ENCODE data around the gene EPHB1. TPM values are rescaled to one million over a fixed set of nuclear protein-coding genes. Genes with fewer than 3 reads are reported as not detected.
A peak's percentile ranks its signal among the peaks of the same experiment; 100 is the strongest.
"Not testable (repeated sequence)": the region's sequence is repeated elsewhere in the genome, so short reads cannot be mapped to it uniquely, and the experiment has no call there.

The EPHB1 gene
- total RNA-seq, 2 donors from 2014 or later = 0.59 to 0.62 TPM

DNA sequence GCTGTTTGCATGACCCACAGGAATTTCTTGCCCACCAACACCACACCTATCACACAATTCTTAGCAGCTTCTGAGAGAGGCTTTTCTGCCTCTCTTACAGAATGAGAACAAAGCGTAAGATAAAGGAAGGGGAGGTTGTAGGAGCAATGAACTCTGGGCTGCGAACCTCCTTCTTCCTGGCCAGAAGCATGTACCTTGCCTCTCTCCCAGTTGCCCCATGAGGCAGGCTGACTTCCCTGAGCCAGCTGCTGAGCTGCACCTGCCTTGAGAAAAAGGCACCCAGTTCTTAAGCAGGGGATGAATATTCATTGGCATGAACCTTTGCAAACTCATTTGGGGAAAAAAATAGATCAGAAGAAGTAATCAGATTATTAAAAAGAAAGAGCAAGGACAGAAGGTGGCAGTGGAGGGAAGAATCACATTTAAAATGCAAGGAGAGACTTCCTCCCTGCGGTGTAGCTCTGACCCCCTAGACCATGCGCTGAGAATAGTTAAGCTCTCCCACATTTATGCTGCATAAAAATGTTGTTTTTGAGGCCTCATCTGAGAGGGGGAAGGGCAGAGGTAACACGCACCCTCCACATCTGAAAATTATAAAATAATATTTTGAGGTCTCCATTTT lies 304.8 kb downstream of the EPHB1 start:
- H3K4me1 Mint-ChIP-seq (ENCODE audit: low read depth in 2 of 2) = no peaks in the 10 kb centered on the region
- H3K36me3 Mint-ChIP-seq = no peaks in the 10 kb centered on the region
- no peak overlapping the region for H3K4me3 Mint-ChIP-seq
- ATAC-seq = no peak
- DNase-seq (ENCODE audit: low spot score) = no peak
- H3K27ac Mint-ChIP-seq = no peak overlapping the region
- H3K9me3 Mint-ChIP-seq = no peaks in the 10 kb centered on the region
- H3K27me3 Mint-ChIP-seq = peaks cover 0 to 2% of the 10 kb centered on the region in 2 donors

DNA sequence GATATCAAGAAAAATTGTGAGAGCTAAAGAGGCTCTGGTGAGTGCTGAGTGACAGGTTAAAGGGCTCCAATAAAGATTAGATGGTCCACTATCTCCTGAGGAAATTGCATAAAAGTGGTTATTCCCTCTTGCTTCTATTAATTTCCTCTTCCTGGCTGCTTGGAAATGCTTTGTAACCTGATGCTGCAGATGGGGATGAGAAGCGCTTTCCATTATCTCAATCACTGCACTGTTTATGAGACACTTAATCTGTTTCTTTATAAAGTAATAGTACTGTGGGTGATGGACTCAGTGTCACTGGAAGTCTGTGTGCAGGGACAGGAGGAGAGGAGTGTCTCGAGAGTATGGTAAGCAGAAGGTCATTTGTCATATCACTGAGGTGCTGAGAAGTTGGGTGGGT lies 305.3 kb downstream of the EPHB1 start:
- peaks cover 0 to 2% of the 10 kb centered on the region in 2 donors for H3K27me3 Mint-ChIP-seq
- no peaks in the 10 kb centered on the region for H3K4me1 Mint-ChIP-seq (ENCODE audit: low read depth in 2 of 2)
- ATAC-seq = peak in 1 of 2 donors; percentile 24
- DNase-seq (ENCODE audit: low spot score) = no peak
- no peaks in the 10 kb centered on the region for H3K36me3 Mint-ChIP-seq
- H3K9me3 Mint-ChIP-seq = no peaks in the 10 kb centered on the region
- H3K27ac Mint-ChIP-seq = no peak overlapping the region
- H3K4me3 Mint-ChIP-seq = no peak overlapping the region

DNA sequence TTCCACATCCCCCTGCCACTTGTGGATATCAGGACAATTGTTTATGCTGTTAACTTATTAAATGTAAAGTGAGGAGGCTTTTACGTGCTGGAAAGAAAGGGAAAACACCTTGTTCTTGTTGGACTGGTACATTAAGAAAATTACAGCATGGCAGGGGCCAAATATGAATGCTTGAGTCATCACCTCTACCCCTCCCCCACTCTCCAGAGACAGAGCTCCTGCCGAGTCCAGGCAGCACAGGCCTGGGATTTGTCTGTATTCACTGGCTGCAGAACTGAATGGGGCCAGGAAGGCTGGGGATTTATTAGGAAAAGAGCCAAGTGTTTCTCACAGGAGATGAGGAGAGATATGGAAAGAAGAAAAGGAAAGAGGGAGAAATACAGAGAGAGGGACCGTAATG lies 308.9 kb downstream of the EPHB1 start:
- no peaks in the 10 kb centered on the region for H3K4me1 Mint-ChIP-seq (ENCODE audit: low read depth in 2 of 2)
- no peak overlapping the region for H3K27ac Mint-ChIP-seq
- H3K27me3 Mint-ChIP-seq = peaks cover 0 to 2% of the 10 kb centered on the region in 2 donors
- no peak overlapping the region for H3K4me3 Mint-ChIP-seq
- DNase-seq (ENCODE audit: low spot score) (no peak), ATAC-seq (no peak)
- H3K9me3 Mint-ChIP-seq = no peaks in the 10 kb centered on the region
- no peaks in the 10 kb centered on the region for H3K36me3 Mint-ChIP-seq

DNA sequence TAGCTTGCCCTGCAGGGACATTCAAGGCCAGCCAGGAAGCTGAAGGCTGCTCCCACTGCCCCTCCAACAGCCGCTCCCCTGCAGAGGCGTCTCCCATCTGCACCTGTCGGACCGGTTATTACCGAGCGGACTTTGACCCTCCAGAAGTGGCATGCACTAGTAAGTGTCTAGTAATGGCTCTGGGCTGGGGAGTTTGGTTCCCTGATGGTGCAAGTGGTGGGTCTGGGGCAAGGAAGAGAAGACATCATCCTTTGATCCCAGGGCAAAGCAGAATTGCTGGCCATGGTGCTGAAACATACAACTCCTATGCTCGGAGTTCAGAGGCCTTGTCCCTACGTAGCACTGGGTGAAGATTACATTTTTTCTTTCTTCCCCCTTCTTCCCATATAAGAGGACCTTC lies 311.4 kb downstream of the EPHB1 start:
- ATAC-seq = no peak
- H3K27ac Mint-ChIP-seq = no peak overlapping the region
- no peaks in the 10 kb centered on the region for H3K4me1 Mint-ChIP-seq (ENCODE audit: low read depth in 2 of 2)
- no peak overlapping the region for H3K4me3 Mint-ChIP-seq
- DNase-seq (ENCODE audit: low spot score) = no peak
- no peaks in the 10 kb centered on the region for H3K9me3 Mint-ChIP-seq
- no peaks in the 10 kb centered on the region for H3K36me3 Mint-ChIP-seq
- H3K27me3 Mint-ChIP-seq = no peaks in the 10 kb centered on the region

DNA sequence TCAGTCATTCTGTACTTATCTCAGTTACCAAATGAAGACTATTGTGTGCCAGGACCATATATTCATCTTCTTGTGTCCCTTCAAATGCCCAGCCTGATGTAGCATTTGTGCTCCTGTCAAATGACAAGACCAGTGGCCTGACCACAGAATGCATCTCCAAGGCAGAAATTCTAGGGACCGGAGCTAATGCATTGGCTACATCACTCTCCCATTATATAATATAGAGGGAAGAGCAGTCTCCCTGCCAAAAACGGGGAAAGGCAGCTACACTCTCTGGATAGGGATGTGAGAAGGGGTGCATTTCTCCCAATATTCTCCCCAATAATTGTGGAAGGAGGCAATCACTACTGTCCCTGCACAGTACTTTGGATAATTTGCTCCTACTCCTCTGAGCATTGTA lies 312.0 kb downstream of the EPHB1 start:
- no peaks in the 10 kb centered on the region for H3K4me1 Mint-ChIP-seq (ENCODE audit: low read depth in 2 of 2)
- DNase-seq (ENCODE audit: low spot score) = no peak
- no peaks in the 10 kb centered on the region for H3K27me3 Mint-ChIP-seq
- H3K36me3 Mint-ChIP-seq = no peaks in the 10 kb centered on the region
- no peak overlapping the region for H3K27ac Mint-ChIP-seq
- no peak overlapping the region for H3K4me3 Mint-ChIP-seq
- no peak for ATAC-seq
- no peaks in the 10 kb centered on the region for H3K9me3 Mint-ChIP-seq

DNA sequence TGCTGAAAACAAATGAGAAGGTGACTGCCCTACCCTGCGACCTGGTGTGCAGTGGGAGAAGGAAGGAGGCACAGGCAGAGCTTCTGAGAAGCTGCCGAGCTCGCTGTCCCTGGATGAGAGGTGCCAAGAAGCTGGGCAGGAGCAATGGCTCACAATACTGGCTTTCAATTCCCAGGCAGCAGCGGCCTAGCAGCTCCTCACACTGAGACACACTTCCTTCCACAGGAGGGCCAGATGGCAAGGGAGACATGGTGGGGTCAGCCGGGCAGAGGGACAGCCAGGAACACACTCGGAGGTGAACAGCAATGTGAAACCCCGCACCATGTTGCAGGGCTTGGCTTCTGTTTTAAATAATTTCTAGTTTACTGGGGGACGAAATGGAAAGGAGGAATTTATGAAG lies 314.6 kb downstream of the EPHB1 start:
- no peak for ATAC-seq
- Mint-ChIP-seq H3K4me1 (ENCODE audit: low read depth in 2 of 2) (no peaks in the 10 kb centered on the region), H3K9me3 (no peaks in the 10 kb centered on the region)

DNA sequence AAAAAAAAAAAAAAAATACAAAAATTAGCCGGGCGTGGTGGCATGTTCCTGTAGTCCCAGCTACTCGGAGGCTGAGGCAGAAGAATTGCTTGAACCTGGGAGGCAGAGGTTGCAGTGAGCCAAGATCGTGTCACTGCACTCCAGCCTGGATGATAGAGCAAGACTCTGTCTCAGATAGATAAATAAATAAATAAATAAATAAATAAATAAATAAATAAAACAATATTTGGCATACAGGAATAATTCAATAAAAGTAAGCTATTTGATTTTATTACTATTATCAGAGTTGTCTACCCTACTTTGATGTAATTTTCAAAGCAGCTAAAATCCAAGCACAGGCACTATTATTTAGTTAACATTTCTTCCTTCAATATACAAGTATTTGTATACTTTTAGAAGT lies 319.5 kb downstream of the EPHB1 start:
- H3K36me3 Mint-ChIP-seq; H3K9me3 Mint-ChIP-seq; H3K27ac Mint-ChIP-seq; H3K27me3 Mint-ChIP-seq; H3K4me3 Mint-ChIP-seq; ATAC-seq; DNase-seq (ENCODE audit: low spot score); H3K4me1 Mint-ChIP-seq (ENCODE audit: low read depth in 2 of 2): not testable (repeated sequence)

More for the DNA sequence above, 314.6 kb downstream of the EPHB1 start:
- H3K27ac Mint-ChIP-seq = no peak overlapping the region
- H3K36me3 Mint-ChIP-seq = no peaks in the 10 kb centered on the region
- DNase-seq (ENCODE audit: low spot score) = no peak
- H3K4me3 Mint-ChIP-seq = no peak overlapping the region
- H3K27me3 Mint-ChIP-seq = no peaks in the 10 kb centered on the region

DNA sequence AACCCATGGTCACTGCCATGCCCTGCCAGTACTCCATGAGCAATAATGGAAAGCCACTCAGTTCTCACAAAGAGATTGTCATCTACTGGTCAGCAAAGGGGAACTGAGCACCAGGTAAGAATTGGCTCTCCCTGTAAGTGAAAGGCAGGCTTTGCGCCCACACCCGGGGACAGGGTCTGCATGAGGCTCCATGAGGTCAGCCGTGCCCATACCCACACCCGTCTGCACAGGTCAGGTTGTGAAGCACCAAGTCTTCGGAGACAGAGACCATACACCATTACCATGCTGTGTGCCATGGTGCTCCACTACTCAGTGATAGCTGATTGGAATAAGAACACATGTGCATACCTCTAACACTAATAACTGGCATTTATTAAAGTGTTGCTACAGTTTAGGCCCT lies 322.9 kb downstream of the EPHB1 start:
- H3K36me3 Mint-ChIP-seq = no peaks in the 10 kb centered on the region
- no peaks in the 10 kb centered on the region for H3K27me3 Mint-ChIP-seq
- H3K4me1 Mint-ChIP-seq (ENCODE audit: low read depth in 2 of 2) = no peaks in the 10 kb centered on the region
- peaks cover 7% of the 10 kb centered on the region for H3K9me3 Mint-ChIP-seq
- no peak overlapping the region for H3K27ac Mint-ChIP-seq
- ATAC-seq = peak; percentile 7 to 52
- H3K4me3 Mint-ChIP-seq = no peak overlapping the region
- no peak for DNase-seq (ENCODE audit: low spot score)

DNA sequence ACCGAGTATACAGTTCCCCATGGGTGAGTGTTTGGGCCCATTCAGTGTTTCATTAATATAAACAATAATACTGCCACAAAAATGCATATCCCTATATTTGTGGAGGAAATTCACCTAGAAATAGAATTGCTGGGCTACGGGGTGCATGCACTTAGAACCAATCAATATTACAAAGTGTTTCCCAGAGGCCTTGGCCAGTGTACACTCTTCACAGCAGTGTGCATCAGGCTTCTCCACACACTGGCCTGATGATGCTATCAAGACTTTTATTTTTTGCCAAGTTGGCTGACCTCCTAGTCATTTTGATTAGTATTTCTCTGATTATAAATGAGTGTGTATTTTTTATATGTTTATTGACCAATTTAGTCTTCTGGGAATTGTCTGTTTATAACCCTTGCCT lies 323.7 kb downstream of the EPHB1 start:
- Mint-ChIP-seq H3K9me3 (peaks cover 9% of the 10 kb centered on the region), H3K4me3 (no peak overlapping the region), H3K4me1 (ENCODE audit: low read depth in 2 of 2) (no peaks in the 10 kb centered on the region), H3K27ac (no peak overlapping the region), H3K36me3 (no peaks in the 10 kb centered on the region), H3K27me3 (no peaks in the 10 kb centered on the region)
- ATAC-seq (no peak), DNase-seq (ENCODE audit: low spot score) (no peak)

DNA sequence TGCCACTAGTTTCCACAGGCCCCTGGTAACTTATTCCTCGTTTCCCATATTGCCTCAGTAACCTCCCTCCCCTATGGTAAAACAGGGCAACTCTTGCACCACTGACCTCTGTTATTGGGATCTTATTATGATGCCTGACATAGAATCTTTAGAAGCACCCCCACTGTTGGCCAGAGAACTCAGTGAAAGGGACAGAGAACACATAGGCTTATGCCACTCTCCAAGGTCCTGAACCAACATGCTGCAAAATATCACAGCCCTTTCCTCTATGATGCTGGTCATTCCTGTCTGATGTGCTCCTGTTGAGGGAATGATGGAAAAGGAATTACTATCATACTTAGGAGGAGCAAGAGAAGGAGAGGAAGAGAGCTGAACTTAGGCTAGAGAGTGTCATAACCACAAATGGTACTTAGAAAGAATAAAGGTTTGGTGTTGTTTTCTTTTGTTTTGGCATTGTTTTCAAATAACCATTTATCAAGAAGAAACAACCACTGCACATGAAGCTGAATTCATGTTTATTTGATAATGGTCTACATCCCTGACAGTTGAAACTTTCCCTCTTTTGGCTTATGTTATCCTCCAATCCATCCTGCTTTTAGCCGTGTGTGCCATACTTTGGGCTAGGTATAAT lies 330.2 kb downstream of the EPHB1 start:
- Mint-ChIP-seq H3K27ac (no peak overlapping the region), H3K9me3 (peaks cover 19% of the 10 kb centered on the region), H3K36me3 (no peaks in the 10 kb centered on the region), H3K27me3 (no peaks in the 10 kb centered on the region), H3K4me1 (ENCODE audit: low read depth in 2 of 2) (no peaks in the 10 kb centered on the region), H3K4me3 (no peak overlapping the region)
- ATAC-seq = no peak
- no peak for DNase-seq (ENCODE audit: low spot score)

DNA sequence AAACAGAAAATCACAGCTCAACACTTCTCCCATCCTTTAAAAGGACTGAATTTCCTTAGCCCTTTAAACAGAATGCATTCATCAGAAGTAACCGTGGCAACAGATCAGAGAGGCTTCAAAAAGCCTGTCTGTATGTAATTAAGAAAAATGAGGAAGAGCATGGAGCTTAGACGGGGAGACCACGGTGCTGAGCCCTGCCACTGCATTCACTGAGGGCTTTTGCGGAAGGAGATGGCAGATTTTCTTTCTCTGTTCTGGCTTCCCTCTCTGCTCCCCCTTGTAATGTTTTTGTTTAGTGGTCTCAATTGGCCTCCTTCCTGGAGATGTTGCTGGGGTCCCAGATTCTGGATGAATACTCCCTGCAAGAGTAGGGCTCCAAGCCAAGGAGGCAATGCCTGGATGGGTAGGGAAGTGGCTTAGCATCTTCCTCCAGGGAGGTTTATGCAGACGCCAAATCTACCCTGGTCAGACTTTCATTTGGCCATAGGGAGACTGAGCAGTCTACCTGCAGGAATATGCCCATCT lies 332.9 kb downstream of the EPHB1 start:
- DNase-seq (ENCODE audit: low spot score) = no peak
- no peaks in the 10 kb centered on the region for H3K4me1 Mint-ChIP-seq (ENCODE audit: low read depth in 2 of 2)
- no peaks in the 10 kb centered on the region for H3K36me3 Mint-ChIP-seq
- peaks cover 19% of the 10 kb centered on the region for H3K9me3 Mint-ChIP-seq
- no peak overlapping the region for H3K27ac Mint-ChIP-seq
- no peak for ATAC-seq
- no peak overlapping the region for H3K4me3 Mint-ChIP-seq
- H3K27me3 Mint-ChIP-seq = no peaks in the 10 kb centered on the region

DNA sequence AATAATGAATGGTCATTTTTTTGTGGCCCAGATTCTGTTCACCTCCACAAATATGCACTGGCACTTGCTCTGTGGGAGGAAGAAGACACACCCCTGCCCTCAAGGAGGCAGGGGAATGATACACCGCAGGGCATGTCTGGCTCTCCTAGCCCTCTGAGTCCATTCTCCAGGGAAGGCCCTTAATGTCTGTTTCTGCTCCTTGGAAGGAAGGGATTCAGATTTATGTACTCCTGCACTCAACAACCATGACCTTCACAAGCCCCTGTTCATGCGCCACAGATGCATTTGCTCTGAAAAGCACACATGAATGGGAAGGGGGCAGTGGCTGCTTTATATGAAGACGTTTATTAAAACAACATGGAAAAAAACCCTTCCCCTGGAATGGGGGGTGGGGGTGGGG lies 333.8 kb downstream of the EPHB1 start:
- no peak overlapping the region for H3K27ac Mint-ChIP-seq
- no peak overlapping the region for H3K4me3 Mint-ChIP-seq
- peaks cover 17% of the 10 kb centered on the region for H3K9me3 Mint-ChIP-seq
- DNase-seq (ENCODE audit: low spot score) (no peak), ATAC-seq (no peak)
- no peaks in the 10 kb centered on the region for H3K4me1 Mint-ChIP-seq (ENCODE audit: low read depth in 2 of 2)
- H3K27me3 Mint-ChIP-seq = no peaks in the 10 kb centered on the region
- H3K36me3 Mint-ChIP-seq = no peaks in the 10 kb centered on the region

DNA sequence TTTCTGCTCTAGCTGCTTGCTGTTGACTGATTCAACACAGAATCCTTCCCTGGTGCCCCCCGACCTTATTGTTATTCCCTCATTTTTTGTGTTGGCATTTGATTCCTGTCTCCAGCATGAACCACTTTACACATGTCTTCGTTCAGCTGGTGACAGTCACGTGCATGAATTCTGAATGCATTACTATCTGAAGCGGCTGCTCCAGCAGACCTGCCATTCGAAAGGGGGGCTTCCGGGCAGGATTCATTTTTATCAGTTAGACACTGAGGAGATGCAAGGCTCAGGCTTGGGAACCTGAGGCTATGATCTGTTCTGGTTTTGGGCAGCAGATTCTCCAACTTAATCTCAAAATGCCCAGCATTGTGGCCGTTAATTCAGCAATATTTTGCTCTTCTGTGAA lies 336.2 kb downstream of the EPHB1 start:
- H3K27me3 Mint-ChIP-seq = no peaks in the 10 kb centered on the region

DNA sequence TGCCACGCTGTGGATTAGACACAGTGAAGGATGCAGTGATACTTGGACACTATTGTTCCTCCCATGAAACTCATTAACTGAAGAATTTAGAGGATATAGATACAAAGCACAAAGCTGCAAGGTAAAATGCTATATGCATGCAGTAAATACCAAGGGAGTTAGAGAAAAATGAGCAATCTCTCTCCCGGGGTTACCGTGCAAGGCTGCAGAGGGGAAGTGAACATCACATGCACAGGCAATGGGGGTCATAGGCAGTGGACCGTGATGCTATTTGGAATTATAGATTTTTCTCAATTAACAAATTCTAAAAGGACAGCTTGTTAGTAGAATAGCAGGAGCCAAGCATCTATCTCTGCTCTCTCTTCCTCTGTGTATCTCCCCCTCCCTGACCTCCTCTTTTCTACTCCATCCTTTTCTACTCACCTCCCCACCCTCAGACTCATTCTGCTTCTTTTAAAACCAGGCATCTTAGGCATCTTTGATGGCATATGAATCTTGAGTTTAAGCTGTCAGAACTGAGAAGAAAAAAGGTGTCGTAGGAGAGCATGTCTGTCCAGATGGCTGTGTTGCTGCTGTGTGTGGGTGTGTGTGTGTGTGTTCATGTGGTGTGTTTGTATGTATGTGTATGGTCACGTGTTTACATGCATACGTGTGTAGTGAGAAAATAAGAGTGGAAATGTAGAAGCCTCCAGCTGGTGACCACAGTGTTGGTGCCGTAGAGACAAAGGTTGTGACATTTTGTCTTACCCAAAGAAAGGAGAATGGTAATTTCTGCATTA lies 339.0 kb downstream of the EPHB1 start:
- ATAC-seq = no peak
- no peak for DNase-seq (ENCODE audit: low spot score)
- H3K4me3 Mint-ChIP-seq = no peak overlapping the region
- H3K27me3 Mint-ChIP-seq = no peaks in the 10 kb centered on the region
- H3K36me3 Mint-ChIP-seq = no peaks in the 10 kb centered on the region
- H3K4me1 Mint-ChIP-seq (ENCODE audit: low read depth in 2 of 2) = no peaks in the 10 kb centered on the region
- no peak overlapping the region for H3K27ac Mint-ChIP-seq
- no peaks in the 10 kb centered on the region for H3K9me3 Mint-ChIP-seq

More for the DNA sequence above, 336.2 kb downstream of the EPHB1 start:
- Mint-ChIP-seq H3K4me1 (ENCODE audit: low read depth in 2 of 2) (no peaks in the 10 kb centered on the region), H3K4me3 (no peak overlapping the region), H3K9me3 (no peaks in the 10 kb centered on the region), H3K27ac (no peak overlapping the region), H3K36me3 (no peaks in the 10 kb centered on the region)
- DNase-seq (ENCODE audit: low spot score) (no peak), ATAC-seq (no peak)
